NK-92 treated with Interleukin-12 subunit alpha and Interleukin-12 subunit beta, amount 100 ng/mL, for 24 hours (cell line): ENCODE results near the gene DNAAF6.
"Not testable (repeated sequence)": the region's sequence is repeated elsewhere in the genome, so short reads cannot be mapped to it uniquely, and the experiment has no call there.

ENCODE experiments used
- DNase-seq: peaks from one replicate; lab custom pipeline; 2025; lab: John Stamatoyannopoulos, UW

Gene DNAAF6

GRCh38 chrX:107205770-107206696 is at the start of gene DNAAF6, which contains the start of gene NUP62CL:
TSS of gene DNAAF6 (plus strand) at chrX:107206611. CDS start at chrX:107212876, 6,265 bp downstream.
TSS of gene NUP62CL (minus strand) at chrX:107206433. CDS start at chrX:107175146, 31,287 bp downstream.
- DNase-seq = no peak

GRCh38 chrX:107157618-107158017 is 48.8 kb upstream of the DNAAF6 start:
- DNase-seq = not testable (repeated sequence)

- no peak for DNase-seq
These were observed 39.1 kb upstream of the DNAAF6 start for GRCh38 chrX:107167163-107167921.

GRCh38 chrX:107168257-107168656 is 38.2 kb upstream of the DNAAF6 start:
- DNase-seq = no peak

- no peak for DNase-seq
These were observed 37.7 kb upstream of the DNAAF6 start for GRCh38 chrX:107168712-107169111.

- no peak for DNase-seq
These were observed 34.9 kb upstream of the DNAAF6 start for GRCh38 chrX:107171369-107172102.

GRCh38 chrX:107197319-107197718 is 9.1 kb upstream of the DNAAF6 start:
- DNase-seq = no peak

GRCh38 chrX:107198074-107198473 is 8.3 kb upstream of the DNAAF6 start:
- not testable (repeated sequence) for DNase-seq

GRCh38 chrX:107199491-107199890 is 6.9 kb upstream of the DNAAF6 start:
- DNase-seq = no peak

GRCh38 chrX:107204068-107204605 is 2.3 kb upstream of the DNAAF6 start:
- no peak for DNase-seq

- DNase-seq = no peak
These were observed 270 bp downstream of the DNAAF6 start for GRCh38 chrX:107206697-107207065.

- DNase-seq = no peak
These were observed 678 bp downstream of the DNAAF6 start for GRCh38 chrX:107207089-107207488.

- DNase-seq = no peak
These were observed 1.5 kb downstream of the DNAAF6 start for GRCh38 chrX:107207943-107208342.

GRCh38 chrX:107213477-107213876 is 7.1 kb downstream of the DNAAF6 start:
- no peak for DNase-seq

GRCh38 chrX:107226757-107227156 is 20.3 kb downstream of the DNAAF6 start:
- DNase-seq = no peak

GRCh38 chrX:107227780-107228485 is 21.5 kb downstream of the DNAAF6 start:
- DNase-seq = no peak

GRCh38 chrX:107228486-107228819 is 22.0 kb downstream of the DNAAF6 start:
- DNase-seq = no peak

- DNase-seq = no peak
These were observed 66.1 kb downstream of the DNAAF6 start for GRCh38 chrX:107272431-107272921.

- no peak for DNase-seq
These were observed 67.4 kb downstream of the DNAAF6 start for GRCh38 chrX:107273795-107274194.

GRCh38 chrX:107288676-107289075 is 82.3 kb downstream of the DNAAF6 start:
- DNase-seq = no peak

- no peak for DNase-seq
These were observed 83.6 kb downstream of the DNAAF6 start for GRCh38 chrX:107290019-107290418.
